Right kidney (tissue), 1 donor: ENCODE measurements around the gene E2F6.
"Not testable (repeated sequence)": the region's sequence is repeated elsewhere in the genome, so short reads cannot be mapped to it uniquely, and the experiment has no call there.

Experiments
- DNase-seq: peaks from one replicate; pipeline ENCODE4 v3.0.0-alpha.2; 2016

Gene E2F6

GRCh38 chr2:11414372-11415124 is 51.4 kb downstream of the E2F6 start:
- DNase-seq, result no peak

- no peak for DNase-seq
Measured at GRCh38 chr2:11412449-11412810, 53.5 kb downstream of the E2F6 start.

GRCh38 chr2:11411768-11412448 is 54.1 kb downstream of the E2F6 start:
- DNase-seq, result no peak

DNA sequence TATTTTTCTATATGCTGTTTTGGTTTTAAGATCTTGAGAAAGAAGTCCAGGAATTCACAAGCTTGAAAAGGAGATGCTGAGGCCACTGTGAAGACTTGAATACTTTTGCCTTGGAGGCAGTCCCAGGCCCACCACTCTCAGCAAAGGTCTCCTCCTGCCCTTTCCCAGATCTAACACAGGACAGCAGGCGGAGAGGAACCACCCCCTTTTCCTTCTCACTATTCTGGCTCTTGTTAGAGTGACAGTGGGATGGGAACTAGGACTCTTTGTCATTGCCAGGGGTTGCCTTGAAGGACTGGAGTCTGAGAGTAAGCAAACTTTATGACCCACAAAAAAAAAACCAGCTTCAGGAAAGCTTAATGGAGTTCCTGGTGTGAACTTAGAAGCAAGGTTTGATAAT is 54.7 kb downstream of the E2F6 start:
- DNase-seq, result no peak

GRCh38 chr2:11410101-11410500 is 55.9 kb downstream of the E2F6 start:
- DNase-seq, result no peak

GRCh38 chr2:11409572-11409959 is 56.4 kb downstream of the E2F6 start:
- DNase-seq, result no peak

- no peak for DNase-seq
Measured at GRCh38 chr2:11408959-11409571, 56.9 kb downstream of the E2F6 start.

DNA sequence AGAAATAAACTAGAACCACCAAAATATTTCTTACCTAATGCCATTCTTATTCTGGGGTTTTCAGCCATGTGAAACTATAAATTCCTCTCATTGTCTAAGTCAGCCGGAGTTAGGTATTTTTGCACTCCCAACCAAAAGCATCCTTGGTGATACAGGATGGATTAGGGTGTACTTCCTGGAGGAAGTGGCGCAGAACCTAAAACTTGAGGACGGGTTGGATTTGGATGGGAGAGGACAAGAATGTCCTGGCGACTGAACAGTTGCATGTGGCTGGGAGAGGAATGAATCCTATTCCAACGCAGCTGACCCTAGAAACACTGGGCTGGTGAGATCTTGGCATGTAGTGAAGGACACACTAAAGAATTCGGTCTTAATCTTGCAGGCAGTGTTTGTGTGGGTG is 58.5 kb downstream of the E2F6 start:
- DNase-seq, result no peak

- no peak for DNase-seq
Measured at GRCh38 chr2:11406958-11407381, 59.0 kb downstream of the E2F6 start.

GRCh38 chr2:11406267-11406957 is 59.5 kb downstream of the E2F6 start:
- DNase-seq, result no peak

DNA sequence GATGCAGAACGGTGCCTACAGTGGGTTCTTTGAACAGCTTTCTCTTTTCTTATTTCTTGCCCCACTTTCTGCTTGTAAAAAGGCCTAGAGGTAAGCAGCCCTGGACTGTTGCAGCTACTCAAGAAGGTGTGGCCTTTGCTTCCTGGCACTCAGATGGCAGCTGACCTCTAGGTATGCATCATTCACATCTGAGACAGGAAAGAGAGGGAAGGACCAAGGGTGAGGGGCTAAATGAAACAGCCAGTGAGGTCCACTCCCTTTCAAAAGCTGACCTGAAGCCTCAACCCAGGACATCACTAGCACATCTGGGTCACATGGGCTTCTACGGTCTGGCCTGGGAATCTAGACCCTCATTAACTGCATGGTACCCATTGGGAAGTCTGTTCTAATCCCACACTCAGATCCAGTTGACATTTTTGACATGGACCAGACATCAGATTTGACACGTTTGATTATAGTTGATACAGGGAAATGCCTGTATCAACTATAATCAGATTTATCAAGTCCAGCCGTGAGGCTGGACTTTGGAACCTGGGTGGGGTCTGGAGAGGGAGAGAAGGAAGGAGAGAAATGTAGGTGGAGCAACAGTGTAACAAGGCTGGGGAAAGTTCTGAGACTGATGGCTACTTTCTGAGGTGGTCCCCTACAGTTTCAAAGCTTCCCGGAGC is 60.2 kb downstream of the E2F6 start:
- DNase-seq, result no peak

DNA sequence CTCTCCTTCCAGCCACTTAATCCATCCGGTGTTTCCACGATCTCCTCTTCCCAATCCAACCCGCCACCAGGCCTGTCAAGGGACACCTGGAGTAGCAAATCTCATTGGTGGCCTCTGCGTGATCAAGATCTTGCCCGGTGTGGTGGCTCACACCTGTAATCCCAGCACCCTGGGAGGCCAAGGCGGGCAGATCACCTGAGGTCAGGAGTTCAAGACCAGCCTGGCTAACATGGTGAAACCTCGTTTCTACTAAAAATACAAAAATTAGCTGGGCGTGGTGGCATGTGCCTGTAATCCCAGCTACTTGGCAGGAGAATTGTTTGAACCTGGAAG is 60.9 kb downstream of the E2F6 start:
- DNase-seq, result not testable (repeated sequence)

DNA sequence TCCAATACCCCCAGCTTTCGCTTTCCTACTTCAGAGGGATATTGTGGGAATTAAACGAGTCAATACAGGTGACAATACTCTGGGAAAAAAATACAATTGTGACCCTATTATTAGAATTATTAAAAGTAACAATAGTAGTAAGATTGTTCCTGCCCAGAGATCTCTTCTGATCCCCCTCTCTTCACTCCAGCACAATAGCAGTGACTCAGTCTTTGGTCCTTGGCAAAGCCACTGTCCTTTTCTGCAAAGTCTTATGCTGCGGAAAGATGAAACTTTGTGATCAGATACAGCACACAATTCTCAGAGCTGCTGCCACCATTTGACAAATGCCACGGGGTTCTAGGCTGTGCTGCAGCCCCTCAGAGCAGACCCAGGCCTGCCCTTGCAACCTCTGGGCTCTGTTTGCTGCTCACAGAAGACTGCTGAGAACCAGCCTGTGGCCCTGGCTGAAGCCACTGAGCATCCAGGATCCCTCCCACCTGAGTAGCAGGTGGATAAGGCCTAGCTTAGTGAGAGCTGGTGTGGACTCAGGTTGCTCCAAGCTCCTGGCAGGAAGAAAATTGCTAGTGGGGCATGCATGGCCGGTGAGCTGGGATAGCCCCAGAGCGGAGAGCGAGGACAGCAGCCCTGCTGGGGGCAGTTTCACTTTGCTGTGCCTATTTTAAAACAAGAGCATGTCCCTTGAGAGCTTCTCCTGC is 61.4 kb downstream of the E2F6 start:
- DNase-seq, result no peak

GRCh38 chr2:11402436-11402835 is 63.5 kb downstream of the E2F6 start:
- DNase-seq, result no peak

DNA sequence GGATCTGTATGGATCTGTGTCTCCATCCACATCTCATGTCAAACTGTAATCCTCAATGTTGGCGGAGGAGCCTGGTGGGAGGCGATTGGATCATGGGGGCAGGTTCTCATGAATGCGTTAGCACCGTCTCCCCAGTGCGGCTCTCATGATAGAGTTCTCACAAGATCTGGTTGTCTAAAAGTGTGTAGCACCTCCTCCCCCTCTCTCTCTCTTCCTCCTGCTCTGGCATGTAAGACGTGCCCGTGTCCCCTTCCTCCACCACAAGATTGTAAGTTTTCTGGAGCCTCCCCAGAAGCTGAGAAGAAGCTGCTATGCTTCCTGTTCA is 66.6 kb downstream of the E2F6 start:
- DNase-seq, result no peak

GRCh38 chr2:11398750-11399437 is 67.1 kb downstream of the E2F6 start:
- no peak for DNase-seq

DNA sequence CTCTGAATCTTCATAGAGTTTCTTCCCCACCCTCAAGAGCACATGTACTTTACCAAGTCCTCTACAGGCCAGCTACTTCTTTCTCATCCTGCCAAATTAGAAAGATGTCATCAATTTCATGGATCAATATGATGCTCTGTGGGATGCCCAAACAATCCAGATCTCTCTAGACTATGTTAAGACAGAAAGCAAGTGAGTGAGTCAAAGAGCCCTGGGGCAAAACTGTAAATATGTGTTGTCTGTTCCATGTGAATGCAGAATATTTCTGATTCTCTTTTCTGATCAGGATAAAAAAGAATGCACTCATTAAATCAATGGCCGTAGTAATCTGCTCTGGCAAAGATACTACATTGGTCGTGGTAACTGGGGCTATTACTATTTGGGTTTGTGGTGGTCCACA is 68.4 kb downstream of the E2F6 start:
- no peak for DNase-seq

DNA sequence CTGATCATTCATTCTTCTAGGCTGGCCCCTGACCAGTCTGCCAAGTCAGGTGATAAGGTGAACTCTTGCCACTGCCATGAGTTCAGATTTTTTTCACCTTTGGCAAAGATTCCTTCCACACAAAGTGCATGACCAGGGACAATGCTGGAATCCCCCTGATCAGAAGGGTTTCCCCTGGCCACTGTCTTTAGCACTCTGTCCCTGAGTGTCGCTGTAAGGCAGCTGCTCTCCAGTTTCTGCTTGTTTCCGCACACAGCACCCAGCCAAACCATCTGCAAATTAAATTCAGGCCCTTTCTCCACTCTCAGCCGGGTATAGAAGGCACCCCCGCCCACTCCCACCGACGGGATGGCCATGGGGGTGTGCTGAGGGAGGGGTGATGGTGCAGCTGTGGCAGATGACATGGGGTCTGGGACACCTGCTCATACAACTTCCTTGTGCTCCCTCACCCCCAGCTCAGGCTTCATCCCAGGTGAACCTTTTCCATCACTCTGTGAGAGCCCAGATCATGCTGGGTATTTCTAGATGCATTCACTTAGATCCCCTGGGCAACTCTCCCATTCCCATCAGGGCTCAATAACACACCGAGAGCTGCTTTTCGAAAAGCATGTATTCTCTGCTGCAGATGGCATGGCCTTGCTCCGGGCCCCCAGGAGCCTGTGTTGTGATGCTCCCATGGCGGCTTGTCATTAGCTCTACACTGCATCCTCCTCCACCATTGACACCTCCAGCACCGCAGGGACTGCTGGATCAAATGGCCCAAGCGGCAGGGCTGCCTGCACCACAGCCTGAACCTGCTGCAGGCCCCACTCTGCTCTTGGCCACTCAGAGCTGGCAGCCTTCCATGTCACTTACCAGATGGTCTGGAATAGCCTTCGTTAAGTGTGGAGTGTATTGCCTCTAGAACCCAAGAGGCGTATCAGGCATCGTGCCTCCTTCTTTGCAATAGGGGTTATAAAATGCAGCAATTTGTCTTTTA is 69.2 kb downstream of the E2F6 start:
- no peak for DNase-seq

GRCh38 chr2:11396021-11396420 is 69.9 kb downstream of the E2F6 start:
- DNase-seq, result no peak

DNA sequence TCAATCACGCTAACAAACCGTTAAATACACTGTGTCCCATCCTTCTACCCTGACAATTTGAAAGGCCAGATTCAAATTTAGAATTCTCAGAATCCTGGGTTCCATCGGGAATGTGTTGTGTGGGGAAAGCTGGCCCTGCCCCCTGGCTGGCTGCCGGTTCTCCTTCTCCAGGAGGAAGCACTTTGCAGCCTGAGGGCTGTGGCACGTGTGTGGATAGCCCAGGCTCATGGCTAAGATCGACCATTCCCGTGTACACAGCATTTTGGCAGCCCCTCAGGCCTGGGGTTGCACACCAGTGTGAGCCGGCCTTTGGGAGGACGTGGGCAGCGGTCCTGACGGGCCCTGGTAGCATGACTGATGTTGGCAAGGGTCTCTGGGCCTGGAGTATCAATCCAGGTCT is 70.6 kb downstream of the E2F6 start:
- no peak for DNase-seq
